SJSA1 (cell line): ENCODE measurements around the gene SSBP2. TPM values are rescaled to one million over a fixed set of nuclear protein-coding genes. Genes with fewer than 3 reads are reported as not detected.

Experiments
- DNase-seq, 2 experiments: peaks; one replicate each; pipeline ENCODE4 v3.0.0-alpha.2; 2015 to 2020; ENCODE audit warnings: low spot score in 2 of 2, low read depth in 1 of 2
- H3K27ac ChIP-seq: fragments of 250-450 bp; sonication (Bioruptor Pico); 2 replicates; pipeline ENCODE4 v1.5.1; 2020; ENCODE audit warnings: mild to moderate bottlenecking, moderate library complexity
- H3K27me3 ChIP-seq: fragments of 250-450 bp; sonication (Bioruptor Pico); replicated peaks from 2 replicates; pipeline ENCODE4 v1.5.1; 2020; ENCODE audit warnings: mild to moderate bottlenecking, moderate library complexity
- H3K36me3 ChIP-seq: fragments of 250-450 bp; sonication (Bioruptor Pico); 2 replicates; pipeline ENCODE4 v1.5.1; 2020; ENCODE audit warnings: mild to moderate bottlenecking
- H3K4me1 ChIP-seq: fragments of 250-450 bp; sonication (Bioruptor Pico); replicated peaks from 2 replicates; pipeline ENCODE4 v1.6.1; 2021; ENCODE audit warnings: mild to moderate bottlenecking
- H3K4me3 ChIP-seq: fragments of 250-450 bp; sonication (Bioruptor Pico); 2 replicates; pipeline ENCODE4 v1.5.1; 2020; ENCODE audit warnings: mild to moderate bottlenecking
- H3K9me3 ChIP-seq: fragments of 250-450 bp; sonication (Bioruptor Pico); replicated peaks from 2 replicates; pipeline ENCODE4 v1.5.1; 2020; ENCODE audit warnings: mild to moderate bottlenecking
- total RNA-seq: library from RNA; depleted of rRNA; stranded (reverse); fragments of >200 nt; shearing (Covaris generic); gene quantifications from 2 replicates; pipeline ENCODE4 v1.2.3, GENCODE V29; 2014

SSBP2 gene
- total RNA-seq, 1 experiment from 2014 or later: 4.7 TPM

- no peak for DNase-seq
- H3K36me3 ChIP-seq: no peaks in the 10 kb centered on the region
- H3K27ac ChIP-seq: no peak overlapping the region
- H3K4me3 ChIP-seq: no peak overlapping the region
- no peaks in the 10 kb centered on the region for H3K4me1 ChIP-seq
- no peaks in the 10 kb centered on the region for H3K9me3 ChIP-seq
- 0 out of 2 replicates have a peak, but pooled peaks cover 5% of the 10 kb centered on the region for H3K27me3 ChIP-seq
These were observed 178.7 kb downstream of the SSBP2 start for GRCh38 chr5:81572201-81572600.

- H3K36me3 ChIP-seq: no peaks in the 10 kb centered on the region
- no peak overlapping the region for H3K4me3 ChIP-seq
- no peaks in the 10 kb centered on the region for H3K27me3 ChIP-seq
- no peak for DNase-seq
- H3K27ac ChIP-seq: no peak overlapping the region
- no peaks in the 10 kb centered on the region for H3K9me3 ChIP-seq
- no peaks in the 10 kb centered on the region for H3K4me1 ChIP-seq
These were observed 192.7 kb downstream of the SSBP2 start for GRCh38 chr5:81558188-81558587.

- Histone ChIP-seq H3K27ac (no peak overlapping the region), H3K4me1 (no peaks in the 10 kb centered on the region), H3K9me3 (no peaks in the 10 kb centered on the region), H3K4me3 (no peak overlapping the region), H3K27me3 (no peaks in the 10 kb centered on the region), H3K36me3 (no peaks in the 10 kb centered on the region)
- DNase-seq: no peak
These were observed 194.1 kb downstream of the SSBP2 start for GRCh38 chr5:81556809-81557208.

GRCh38 chr5:81555865-81556264 is 195.0 kb downstream of the SSBP2 start:
- no peak overlapping the region for H3K4me3 ChIP-seq
- no peak for DNase-seq
- no peak overlapping the region for H3K27ac ChIP-seq
- no peaks in the 10 kb centered on the region for H3K27me3 ChIP-seq
- H3K36me3 ChIP-seq: no peaks in the 10 kb centered on the region
- H3K4me1 ChIP-seq: no peaks in the 10 kb centered on the region
- no peaks in the 10 kb centered on the region for H3K9me3 ChIP-seq

- H3K4me3 ChIP-seq: no peak overlapping the region
- DNase-seq: no peak
These were observed 196.2 kb downstream of the SSBP2 start for GRCh38 chr5:81554647-81555046.

GRCh38 chr5:81553567-81554212 is 197.2 kb downstream of the SSBP2 start:
- Histone ChIP-seq H3K4me3 (no peak overlapping the region), H3K27ac (no peak overlapping the region), H3K27me3 (no peaks in the 10 kb centered on the region), H3K9me3 (no peaks in the 10 kb centered on the region), H3K36me3 (no peaks in the 10 kb centered on the region), H3K4me1 (no peaks in the 10 kb centered on the region)
- DNase-seq: no peak

More at GRCh38 chr5:81554647-81555046, 196.2 kb downstream of the SSBP2 start:
- H3K27me3 ChIP-seq: no peaks in the 10 kb centered on the region
- no peaks in the 10 kb centered on the region for H3K36me3 ChIP-seq
- no peaks in the 10 kb centered on the region for H3K4me1 ChIP-seq
- H3K9me3 ChIP-seq: no peaks in the 10 kb centered on the region
- no peak overlapping the region for H3K27ac ChIP-seq

- H3K9me3 ChIP-seq: no peaks in the 10 kb centered on the region
- DNase-seq: no peak
- no peaks in the 10 kb centered on the region for H3K27me3 ChIP-seq
- no peak overlapping the region for H3K4me3 ChIP-seq
- H3K36me3 ChIP-seq: no peaks in the 10 kb centered on the region
- H3K27ac ChIP-seq: no peak overlapping the region
- no peaks in the 10 kb centered on the region for H3K4me1 ChIP-seq
These were observed 197.9 kb downstream of the SSBP2 start for GRCh38 chr5:81552852-81553566.

GRCh38 chr5:81549123-81549522 is 201.8 kb downstream of the SSBP2 start:
- Histone ChIP-seq H3K27me3 (no peaks in the 10 kb centered on the region), H3K9me3 (no peaks in the 10 kb centered on the region)
- DNase-seq: no peak

GRCh38 chr5:81547001-81547400 is 203.9 kb downstream of the SSBP2 start:
- no peak overlapping the region for H3K4me3 ChIP-seq
- H3K27ac ChIP-seq: no peak overlapping the region
- no peak for DNase-seq
- no peaks in the 10 kb centered on the region for H3K27me3 ChIP-seq
- no peaks in the 10 kb centered on the region for H3K36me3 ChIP-seq
- no peaks in the 10 kb centered on the region for H3K9me3 ChIP-seq
- no peaks in the 10 kb centered on the region for H3K4me1 ChIP-seq

More at GRCh38 chr5:81549123-81549522, 201.8 kb downstream of the SSBP2 start:
- Histone ChIP-seq H3K4me3 (no peak overlapping the region), H3K36me3 (no peaks in the 10 kb centered on the region), H3K27ac (no peak overlapping the region), H3K4me1 (no peaks in the 10 kb centered on the region)

GRCh38 chr5:81545911-81546310 is 205.0 kb downstream of the SSBP2 start:
- no peak for DNase-seq
- H3K4me3 ChIP-seq: no peak overlapping the region

GRCh38 chr5:81544351-81545018 is 206.4 kb downstream of the SSBP2 start:
- Histone ChIP-seq H3K4me3 (no peak overlapping the region), H3K4me1 (no peaks in the 10 kb centered on the region), H3K36me3 (no peaks in the 10 kb centered on the region), H3K9me3 (no peaks in the 10 kb centered on the region), H3K27ac (no peak overlapping the region), H3K27me3 (no peaks in the 10 kb centered on the region)
- DNase-seq: no peak

More at GRCh38 chr5:81545911-81546310, 205.0 kb downstream of the SSBP2 start:
- Histone ChIP-seq H3K36me3 (no peaks in the 10 kb centered on the region), H3K27ac (no peak overlapping the region), H3K9me3 (no peaks in the 10 kb centered on the region), H3K4me1 (no peaks in the 10 kb centered on the region), H3K27me3 (no peaks in the 10 kb centered on the region)

- H3K27me3 ChIP-seq: no peaks in the 10 kb centered on the region
- no peak overlapping the region for H3K27ac ChIP-seq
- no peaks in the 10 kb centered on the region for H3K9me3 ChIP-seq
- DNase-seq: no peak
- no peak overlapping the region for H3K4me3 ChIP-seq
- no peaks in the 10 kb centered on the region for H3K36me3 ChIP-seq
- H3K4me1 ChIP-seq: no peaks in the 10 kb centered on the region
These were observed 208.7 kb downstream of the SSBP2 start for GRCh38 chr5:81542242-81542641.

GRCh38 chr5:81537905-81538547 is 212.9 kb downstream of the SSBP2 start:
- Histone ChIP-seq H3K9me3 (no peaks in the 10 kb centered on the region), H3K4me3 (no peak overlapping the region), H3K27ac (no peak overlapping the region), H3K4me1 (no peaks in the 10 kb centered on the region), H3K36me3 (no peaks in the 10 kb centered on the region), H3K27me3 (no peaks in the 10 kb centered on the region)
- DNase-seq: no peak

GRCh38 chr5:81534441-81534840 is 216.5 kb downstream of the SSBP2 start:
- Histone ChIP-seq H3K4me3 (no peak overlapping the region), H3K9me3 (no peaks in the 10 kb centered on the region), H3K27me3 (no peaks in the 10 kb centered on the region), H3K27ac (no peak overlapping the region), H3K36me3 (no peaks in the 10 kb centered on the region), H3K4me1 (no peaks in the 10 kb centered on the region)
- no peak for DNase-seq
